HG02885 (cell line): ENCODE measurements around the gene OR51B6.
"Not testable (repeated sequence)": the region's sequence is repeated elsewhere in the genome, so short reads cannot be mapped to it uniquely, and the experiment has no call there.

Experiments used
- ATAC-seq: cut with Tn5 transposase; IDR thresholded peaks from one replicate; pipeline ENCODE4 v1.9.1; 2021; ENCODE audit warnings: mild to moderate bottlenecking; ENCODE audit not compliant: unreplicated experiment, poor library complexity

The OR51B6 gene, protein sequence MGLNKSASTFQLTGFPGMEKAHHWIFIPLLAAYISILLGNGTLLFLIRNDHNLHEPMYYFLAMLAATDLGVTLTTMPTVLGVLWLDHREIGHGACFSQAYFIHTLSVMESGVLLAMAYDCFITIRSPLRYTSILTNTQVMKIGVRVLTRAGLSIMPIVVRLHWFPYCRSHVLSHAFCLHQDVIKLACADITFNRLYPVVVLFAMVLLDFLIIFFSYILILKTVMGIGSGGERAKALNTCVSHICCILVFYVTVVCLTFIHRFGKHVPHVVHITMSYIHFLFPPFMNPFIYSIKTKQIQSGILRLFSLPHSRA

GRCh38 chr11:5351208-5351607, at the start of gene OR51B6:
TSS of gene OR51B6 (plus strand) at chr11:5351508. CDS start at chr11:5351508, 0 bp downstream.
- no peak for ATAC-seq

GRCh38 chr11:5301846-5302245, 49.5 kb upstream of the OR51B6 start, which contains the start of gene OR51B4:
TSS of gene OR51B4 (minus strand) at chr11:5301946. CDS start at chr11:5301946, 0 bp downstream.
- no peak for ATAC-seq

DNA sequence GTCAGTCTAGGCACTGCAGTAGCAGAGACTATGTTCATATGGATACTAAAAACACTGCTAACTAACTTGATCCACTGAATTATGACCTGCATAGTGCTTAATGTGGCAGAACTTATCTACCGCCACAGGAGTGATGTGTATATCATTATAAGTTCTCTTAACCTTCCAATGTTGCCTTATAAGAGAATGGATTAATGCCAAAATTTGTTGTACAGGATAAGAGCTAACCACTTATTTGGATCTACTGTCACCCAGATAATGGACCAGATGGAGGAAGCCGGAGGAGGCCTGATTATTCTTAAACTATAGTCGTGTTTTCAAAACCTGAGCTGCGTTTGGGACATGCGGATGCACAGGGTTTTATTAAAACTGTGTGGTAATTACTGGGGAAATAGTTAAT, 47.7 kb upstream of the OR51B6 start:
- no peak for ATAC-seq

- no peak for ATAC-seq
Measured at GRCh38 chr11:5304046-5304445, 47.3 kb upstream of the OR51B6 start.

DNA sequence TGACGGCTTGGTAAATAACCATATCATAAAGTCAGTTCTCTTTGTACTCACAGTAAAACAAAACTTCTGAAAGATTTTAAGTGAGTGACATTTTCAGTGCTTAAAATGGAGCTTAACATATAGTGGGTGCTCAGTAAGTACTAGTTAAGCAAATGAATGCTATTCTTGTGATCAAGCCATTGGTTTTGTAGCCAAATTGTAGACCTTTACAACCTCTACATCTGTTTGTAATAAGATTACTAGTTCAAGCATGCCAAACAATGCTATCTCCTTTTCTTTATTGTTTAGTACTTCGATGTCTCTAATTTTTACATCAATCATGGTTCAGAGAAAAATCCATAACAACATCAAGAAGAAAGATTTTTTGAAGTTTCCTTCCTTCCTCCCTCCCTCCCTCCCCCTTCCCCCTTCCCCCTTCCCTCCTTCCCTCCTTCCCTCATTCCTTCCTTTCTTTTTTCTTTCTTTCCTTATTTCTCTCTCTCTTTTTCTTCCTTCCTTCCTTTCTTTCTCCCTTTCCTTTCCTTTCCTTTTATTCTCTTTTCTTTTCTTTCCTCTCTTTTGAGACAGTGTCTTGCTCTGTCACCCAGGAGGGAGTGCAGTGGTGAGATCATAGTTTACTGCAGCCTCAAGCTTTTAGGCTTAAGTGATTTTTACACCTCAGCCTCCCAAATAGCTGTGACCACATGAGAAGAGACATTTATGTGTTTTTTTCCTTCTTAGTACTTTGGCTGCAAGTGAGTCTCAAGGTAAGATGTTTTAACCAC, 43.9 kb upstream of the OR51B6 start:
- no peak for ATAC-seq

GRCh38 chr11:5310423-5310822, 40.9 kb upstream of the OR51B6 start:
- no peak for ATAC-seq

DNA sequence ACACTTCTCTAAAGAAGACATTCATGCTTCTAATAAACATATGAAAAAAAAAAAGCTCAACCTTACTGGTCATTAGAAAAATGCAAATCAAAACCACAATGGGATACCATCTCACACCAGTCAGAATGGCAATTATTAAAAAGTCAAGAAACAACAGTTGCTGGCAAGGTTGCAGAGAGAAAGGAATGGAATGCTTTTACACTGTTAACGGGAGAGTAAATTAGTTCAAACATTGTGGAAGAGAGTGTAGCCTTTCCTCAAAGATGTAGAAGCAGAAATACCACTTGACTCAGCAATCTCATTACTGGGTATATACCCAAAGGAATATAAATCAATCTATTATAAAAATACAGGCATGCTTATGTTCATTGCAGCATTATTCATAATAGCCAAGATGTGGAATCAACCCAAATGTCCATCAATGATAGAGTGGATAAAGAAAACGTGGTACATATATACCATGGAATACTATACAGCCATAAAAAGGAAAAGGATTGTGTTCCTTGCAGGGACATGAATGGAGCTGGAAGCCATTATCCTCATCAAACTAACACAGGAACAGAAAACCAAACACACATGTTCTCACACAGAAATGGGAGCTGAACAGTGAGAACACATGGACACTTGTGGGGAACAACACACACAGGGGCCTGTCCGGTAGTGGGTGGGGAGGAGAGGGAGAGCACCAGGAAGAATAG, 37.8 kb upstream of the OR51B6 start:
- ATAC-seq: not testable (repeated sequence)

GRCh38 chr11:5317292-5317691, 34.0 kb upstream of the OR51B6 start:
- no peak for ATAC-seq

DNA sequence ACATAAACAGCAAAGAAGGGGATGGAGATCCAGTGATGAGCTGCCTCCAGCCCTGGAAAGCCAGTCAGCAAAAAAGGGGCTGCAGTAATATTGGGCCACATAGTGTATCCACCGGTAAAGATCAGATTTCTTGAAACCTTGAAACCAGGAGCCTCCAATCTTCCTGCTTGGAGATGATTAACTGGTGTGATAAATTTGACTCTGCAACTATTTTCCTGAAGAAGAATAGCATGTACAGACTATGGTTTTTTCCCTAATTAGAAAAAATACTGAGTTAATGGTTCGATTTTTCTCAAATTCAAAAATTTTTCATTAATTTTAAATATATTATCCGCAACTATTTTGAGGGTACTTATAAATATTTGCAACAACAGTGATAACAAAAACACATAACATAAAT, 27.1 kb upstream of the OR51B6 start, which contains the start of gene OR51B2:
OR51B2 (minus strand) TSS at position 101 of the 400 bp plus-strand sequence; CDS start at position 101, 0 bp downstream.
- ATAC-seq: no peak

DNA sequence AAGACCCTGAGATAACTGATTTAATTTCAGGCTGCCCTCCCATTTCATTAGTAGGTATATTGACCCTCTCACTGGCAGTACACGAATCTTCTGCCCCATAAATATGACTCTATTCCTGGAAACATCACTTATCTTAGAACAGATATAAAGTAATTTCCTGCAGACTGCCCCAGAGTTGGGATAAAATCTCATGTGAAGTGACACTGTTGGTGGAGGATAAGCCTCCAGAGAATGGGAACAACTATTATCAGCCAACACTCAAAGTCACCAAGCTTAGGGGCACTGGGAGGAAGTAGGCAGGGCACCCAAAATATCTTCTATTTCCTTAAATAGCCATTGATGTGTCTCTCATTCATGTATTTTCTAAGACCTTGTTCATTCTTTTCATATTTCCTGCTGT, 16.1 kb upstream of the OR51B6 start:
- ATAC-seq: no peak

DNA sequence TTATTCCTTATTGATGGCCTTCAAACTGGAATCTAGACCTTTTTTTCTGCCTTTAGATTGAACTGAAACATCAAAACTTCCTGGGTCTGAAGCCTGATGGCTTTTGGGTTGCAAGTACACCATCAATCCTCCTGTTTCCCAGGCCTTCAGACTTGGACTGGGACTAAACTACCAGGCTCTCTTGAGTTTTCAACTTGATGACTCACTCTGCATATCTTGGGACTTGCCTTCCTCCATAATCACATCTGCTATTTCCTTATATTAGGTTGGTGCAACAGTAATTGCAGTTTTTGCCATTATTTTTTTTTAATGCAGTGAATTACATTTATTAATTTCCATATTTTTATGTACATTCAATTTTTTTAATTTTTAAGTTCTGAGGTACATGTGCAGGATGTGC, 15.0 kb upstream of the OR51B6 start:
- ATAC-seq: no peak

- not testable (repeated sequence) for ATAC-seq
Measured at GRCh38 chr11:5337253-5337652, 14.1 kb upstream of the OR51B6 start.

DNA sequence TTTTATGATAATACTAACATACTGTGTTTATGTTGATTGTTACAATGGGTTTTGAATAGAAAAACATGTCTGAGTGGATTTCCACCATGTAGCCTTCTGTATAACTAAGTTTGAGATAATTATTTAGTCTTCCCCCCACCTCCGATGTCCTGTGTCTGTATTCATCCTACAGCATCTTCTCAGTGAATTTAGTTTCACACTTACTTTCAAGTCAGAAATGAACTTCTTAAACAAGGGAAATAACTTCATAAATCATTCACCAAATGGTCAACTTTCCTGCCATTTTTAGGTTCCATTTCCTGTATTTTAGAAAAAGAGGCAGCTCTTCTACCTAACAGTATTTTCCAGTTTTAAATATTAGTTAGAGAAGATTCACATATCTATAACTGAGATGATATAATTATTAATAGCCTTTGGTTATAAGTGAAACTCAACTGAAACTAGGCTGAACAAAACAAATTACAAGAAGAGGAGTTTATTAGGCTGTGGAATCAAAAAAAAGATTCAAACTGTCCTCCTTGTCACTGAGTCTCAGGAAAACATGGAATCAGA, 11.5 kb upstream of the OR51B6 start:
- no peak for ATAC-seq

GRCh38 chr11:5343474-5344335, 7.6 kb upstream of the OR51B6 start, which contains the start of gene OR51B5:
TSS of gene OR51B5 (minus strand) at chr11:5343524. CDS start at chr11:5343524, 0 bp downstream.
- no peak for ATAC-seq

- ATAC-seq: no peak
Measured at GRCh38 chr11:5345831-5346230, 5.5 kb upstream of the OR51B6 start.

DNA sequence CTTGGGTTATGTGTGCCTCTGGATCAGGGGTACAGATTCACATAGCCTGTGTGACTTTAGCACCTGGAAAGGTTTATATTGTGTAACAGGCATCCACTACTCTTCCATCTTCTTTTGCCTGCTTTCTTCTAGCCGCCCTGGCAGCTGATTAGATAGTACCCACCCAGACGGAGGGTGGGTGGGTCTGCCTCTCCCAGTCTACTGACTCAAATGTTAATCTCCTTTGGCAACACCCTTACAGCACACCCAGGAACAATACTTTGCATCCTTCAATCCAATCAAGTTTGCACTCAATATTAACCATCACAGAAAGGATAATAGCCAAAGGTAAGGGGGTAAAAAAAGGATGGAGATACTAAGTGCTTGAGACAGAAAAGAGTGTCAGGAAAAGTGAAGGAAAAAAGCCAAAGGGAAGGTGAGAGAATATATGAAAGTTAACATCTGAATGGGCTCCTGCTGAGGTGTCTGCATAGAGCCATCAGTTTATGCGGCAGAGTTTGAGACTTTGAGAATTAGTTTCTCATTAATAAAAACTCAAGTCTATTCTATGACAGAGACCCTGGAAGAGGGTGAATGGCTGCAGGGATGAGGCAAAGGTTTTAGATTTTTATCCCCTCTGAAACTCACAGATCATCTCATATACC, 2.6 kb upstream of the OR51B6 start:
- ATAC-seq: no peak

DNA sequence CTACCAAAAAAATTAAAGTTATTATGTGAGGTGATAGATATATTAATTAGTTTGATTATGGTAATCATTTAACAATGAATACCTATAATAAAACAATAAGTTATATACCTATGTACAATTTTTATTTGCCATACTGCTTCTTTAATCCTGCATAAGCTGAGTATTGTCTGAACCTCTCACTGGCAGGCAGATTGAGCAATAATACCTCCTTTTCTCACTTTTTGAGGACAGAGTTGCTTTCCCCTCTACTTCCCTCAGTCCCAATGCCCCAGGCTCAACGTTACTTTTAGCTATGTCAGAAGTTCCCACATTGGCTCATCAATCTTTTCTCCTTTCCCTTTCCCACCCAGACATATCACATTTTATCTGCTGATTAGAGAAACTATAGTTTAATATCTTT, 1.8 kb upstream of the OR51B6 start:
- ATAC-seq: no peak

DNA sequence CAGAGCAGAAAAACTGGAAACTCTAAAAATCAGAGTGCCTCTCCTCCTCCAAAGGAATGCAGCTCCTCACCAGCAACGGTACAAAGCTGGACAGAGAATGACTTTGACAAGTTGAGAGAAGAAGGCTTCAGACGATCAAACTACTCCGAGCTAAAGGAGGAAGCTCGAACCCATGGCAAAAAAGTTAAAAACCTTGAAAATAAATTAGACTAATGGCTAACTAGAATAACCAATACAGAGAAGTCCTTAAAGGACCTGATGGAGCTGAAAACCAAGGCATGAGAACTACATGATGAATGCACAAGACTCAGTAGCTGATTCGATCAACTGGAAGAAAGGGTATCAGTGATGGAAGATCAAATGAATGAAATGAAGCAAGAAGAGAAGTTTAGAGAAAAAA, 4.7 kb downstream of the OR51B6 start:
- ATAC-seq: not testable (repeated sequence)

GRCh38 chr11:5362017-5362625, 10.8 kb downstream of the OR51B6 start:
- ATAC-seq: no peak
